ENCODE measurements around the gene NECTIN2. TPM values are rescaled to one million over a fixed set of nuclear protein-coding genes. Genes with fewer than 3 reads are reported as not detected.
"Not testable (repeated sequence)": the region's sequence is repeated elsewhere in the genome, so short reads cannot be mapped to it uniquely, and the experiment has no call there.

NECTIN2 gene
- polyA plus RNA-seq, 12 donors = 32.7 to 96.2 (median 44.5) TPM; not detected in 1

DNA sequence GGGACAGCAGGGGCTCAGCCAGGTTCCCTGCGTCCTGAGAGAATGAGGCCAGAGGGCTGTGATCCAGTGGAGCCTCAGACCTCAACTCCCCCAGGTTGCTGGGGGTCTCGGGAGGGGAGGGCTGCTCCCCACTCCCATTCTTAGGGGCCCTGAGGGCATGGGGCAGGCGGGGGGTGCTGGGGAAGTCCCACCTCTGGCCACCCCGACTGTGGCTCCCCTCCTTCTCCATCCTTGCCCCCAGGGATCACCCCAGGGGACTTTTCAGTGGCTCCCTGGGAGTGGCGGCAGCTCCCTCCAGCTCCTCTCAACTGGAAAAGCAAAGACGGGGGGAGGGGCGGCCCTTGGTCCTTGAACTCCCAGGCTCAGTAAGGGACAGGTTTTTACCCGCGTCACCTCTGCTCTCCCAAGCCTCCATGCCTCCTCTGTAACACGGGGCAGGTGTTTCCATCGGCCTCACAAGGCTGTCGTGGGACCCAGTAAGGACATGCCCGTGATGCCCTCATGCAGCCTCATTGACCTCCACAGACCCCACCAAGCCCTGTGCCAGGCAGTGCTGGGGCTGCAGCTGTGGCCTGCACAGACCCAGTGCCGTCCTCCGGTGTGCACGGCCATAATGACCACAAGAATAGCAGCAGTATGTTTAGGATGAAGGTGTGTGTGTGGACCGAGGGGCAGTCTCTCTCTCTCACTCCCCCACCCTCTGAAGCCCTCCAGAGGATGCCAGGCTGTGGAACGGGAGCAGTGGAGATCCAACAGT lies 33.4 kb downstream of the NECTIN2 start:
- DNase-seq = no peak

DNA sequence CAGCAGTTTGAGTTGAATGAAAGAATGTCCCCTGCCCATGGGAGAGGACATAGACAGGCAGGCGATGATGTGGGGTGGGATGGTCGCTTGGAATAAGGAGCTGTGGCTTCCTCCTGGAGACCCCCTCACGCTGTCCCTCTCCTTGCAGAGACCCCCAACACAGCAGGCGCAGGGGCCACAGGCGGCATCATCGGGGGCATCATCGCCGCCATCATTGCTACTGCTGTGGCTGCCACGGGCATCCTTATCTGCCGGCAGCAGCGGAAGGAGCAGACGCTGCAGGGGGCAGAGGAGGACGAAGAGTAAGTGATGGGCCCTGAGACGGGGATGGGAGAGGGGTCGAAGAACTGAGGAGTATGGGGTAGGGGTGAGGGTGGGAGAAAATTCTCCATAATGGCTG lies 36.0 kb downstream of the NECTIN2 start:
- no peak for DNase-seq

DNA sequence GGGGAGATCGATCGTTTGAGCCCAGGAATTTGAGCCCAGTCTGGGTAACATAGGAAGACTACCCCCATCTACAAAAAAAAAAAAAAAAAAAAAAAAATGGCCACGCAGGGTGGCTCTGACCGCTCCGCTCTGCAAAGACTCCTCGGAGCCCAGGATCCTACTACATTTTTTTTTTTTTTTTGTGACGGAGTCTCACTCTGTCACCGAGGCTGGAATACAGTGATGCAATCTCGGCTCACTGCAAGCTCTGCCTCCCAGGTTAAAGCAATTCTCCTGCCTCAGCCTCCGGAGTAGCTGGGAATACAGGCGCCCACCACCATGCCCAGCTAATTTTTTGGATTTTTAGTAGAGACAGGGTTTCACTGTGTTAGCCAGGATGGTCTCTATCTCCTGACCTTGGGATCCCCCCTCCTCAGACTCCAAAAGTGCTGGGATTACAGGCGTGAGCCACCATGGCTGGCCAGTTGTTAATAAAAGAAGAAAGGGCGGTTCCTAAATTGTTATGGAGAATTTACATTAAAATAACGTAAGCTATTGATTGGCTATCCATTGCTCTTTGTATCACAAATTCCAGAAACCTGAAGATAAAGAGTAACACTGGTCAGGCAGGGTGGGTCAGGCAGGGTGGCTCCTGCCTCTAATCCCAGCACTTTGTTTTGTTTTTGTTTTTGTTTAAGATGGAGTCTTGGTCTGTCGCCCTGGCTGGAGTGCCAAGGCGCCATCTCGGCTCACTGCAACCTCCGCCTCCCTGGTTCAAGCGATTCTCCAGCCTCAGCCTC lies 36.7 kb downstream of the NECTIN2 start:
- not testable (repeated sequence) for DNase-seq

- no peak for DNase-seq
Observed at GRCh38 chr19:44883922-44884321, 37.8 kb downstream of the NECTIN2 start.

DNA sequence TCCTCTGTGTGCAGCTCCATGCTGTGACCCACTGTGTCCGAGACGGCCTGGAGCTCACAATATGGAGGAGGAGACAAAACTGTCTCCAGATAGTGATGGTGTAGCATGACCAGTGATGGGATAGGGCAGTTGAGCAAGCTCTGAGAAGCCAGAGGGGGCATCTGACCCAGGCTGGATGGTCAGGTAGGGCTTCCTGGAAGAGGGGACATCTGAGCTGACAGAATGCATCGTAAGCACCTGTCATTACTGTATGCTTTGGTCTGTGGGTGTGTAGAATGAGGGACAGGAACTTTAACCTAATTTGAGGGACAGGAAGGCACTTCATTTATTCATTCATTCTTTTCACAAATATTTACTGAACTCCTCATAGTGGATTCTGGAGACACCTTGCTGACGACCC lies 38.5 kb downstream of the NECTIN2 start:
- DNase-seq = no peak

DNA sequence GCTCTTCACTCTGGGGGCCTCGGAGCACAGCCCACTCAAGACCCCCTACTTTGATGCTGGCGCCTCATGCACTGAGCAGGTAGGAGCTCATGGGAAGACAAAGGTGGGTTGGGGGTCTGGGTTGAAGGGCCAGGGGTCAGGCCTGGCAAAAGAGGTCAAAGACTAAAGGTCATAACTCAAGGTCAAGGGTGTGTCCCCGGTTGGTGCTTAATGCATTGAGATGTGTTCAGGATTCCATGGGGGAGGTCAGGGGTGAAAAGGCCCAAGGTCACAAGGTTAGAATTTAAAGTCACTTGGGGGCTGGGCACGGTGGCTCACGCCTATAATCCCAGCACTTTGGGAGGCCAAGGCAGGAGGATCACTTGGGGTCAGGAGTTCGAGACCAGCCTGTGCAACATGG lies 40.0 kb downstream of the NECTIN2 start:
- no peak for DNase-seq

DNA sequence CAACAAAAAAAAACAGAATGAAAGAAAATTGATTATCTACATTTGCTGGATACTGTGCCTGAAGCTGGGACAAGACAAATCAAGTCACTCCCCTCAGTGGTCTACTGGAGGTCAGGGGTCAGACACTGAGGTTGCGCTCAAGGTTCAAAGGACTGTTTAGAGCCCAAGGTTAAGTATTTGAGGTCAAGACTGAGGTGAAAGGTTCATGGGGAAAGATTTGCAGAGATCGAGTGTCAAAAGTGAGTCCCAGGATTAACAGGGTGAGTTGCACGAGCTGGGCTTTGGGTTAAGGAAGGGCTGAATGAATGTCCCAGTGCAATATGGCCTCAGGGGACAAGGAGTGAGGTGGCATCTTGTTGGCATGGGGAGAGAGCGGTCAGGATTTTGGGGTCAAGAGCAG lies 41.6 kb downstream of the NECTIN2 start:
- DNase-seq = no peak

DNA sequence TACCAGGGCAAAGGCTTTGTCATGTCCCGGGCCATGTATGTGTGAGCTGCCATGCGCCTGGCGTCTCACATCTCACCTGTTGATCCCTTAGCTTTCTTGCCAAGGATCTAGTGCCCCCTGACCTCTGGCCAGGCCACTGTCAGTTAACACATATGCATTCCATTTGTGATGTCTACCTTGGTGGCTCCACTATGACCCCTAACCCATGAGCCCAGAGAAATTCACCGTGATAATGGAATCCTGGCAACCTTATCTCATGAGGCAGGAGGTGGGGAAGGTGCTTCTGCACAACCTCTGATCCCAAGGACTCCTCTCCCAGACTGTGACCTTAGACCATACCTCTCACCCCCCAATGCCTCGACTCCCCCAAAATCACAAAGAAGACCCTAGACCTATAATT lies 42.2 kb downstream of the NECTIN2 start:
- not testable (repeated sequence) for DNase-seq

- no peak for DNase-seq
Observed at GRCh38 chr19:44889830-44890365, 43.8 kb downstream of the NECTIN2 start.

DNA sequence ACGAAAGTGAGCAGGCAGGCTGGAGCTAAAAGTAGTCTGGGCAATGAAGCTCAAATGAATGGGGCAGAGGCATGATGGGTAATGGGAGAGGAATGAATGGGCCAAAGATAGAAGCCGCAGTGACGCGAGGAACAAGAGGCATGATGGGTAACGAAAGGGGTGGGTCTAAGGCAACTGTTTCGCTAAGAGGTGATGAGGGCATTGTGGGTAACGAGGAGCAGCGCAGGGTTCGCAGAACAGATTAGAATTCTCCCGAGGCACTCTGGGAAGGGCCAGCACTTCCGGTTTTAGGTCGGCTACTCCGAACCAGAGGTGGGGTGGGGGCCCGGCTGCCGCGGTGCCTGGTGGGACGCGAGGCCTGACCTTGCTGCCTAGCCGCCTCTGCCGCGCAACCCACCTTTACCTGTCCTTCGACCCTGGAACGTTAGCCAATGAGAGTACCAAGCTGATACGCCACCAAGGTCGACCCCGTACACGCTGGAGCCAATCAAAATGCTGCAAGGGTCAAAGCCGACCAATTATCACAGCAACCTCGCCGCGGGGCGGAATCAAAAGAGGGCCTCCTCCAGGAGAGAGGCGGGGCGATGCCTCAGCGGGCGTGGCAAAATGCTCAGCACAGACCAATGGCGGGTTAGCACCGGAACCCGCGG lies 44.4 kb downstream of the NECTIN2 start:
- DNase-seq = peak; percentile 100

DNA sequence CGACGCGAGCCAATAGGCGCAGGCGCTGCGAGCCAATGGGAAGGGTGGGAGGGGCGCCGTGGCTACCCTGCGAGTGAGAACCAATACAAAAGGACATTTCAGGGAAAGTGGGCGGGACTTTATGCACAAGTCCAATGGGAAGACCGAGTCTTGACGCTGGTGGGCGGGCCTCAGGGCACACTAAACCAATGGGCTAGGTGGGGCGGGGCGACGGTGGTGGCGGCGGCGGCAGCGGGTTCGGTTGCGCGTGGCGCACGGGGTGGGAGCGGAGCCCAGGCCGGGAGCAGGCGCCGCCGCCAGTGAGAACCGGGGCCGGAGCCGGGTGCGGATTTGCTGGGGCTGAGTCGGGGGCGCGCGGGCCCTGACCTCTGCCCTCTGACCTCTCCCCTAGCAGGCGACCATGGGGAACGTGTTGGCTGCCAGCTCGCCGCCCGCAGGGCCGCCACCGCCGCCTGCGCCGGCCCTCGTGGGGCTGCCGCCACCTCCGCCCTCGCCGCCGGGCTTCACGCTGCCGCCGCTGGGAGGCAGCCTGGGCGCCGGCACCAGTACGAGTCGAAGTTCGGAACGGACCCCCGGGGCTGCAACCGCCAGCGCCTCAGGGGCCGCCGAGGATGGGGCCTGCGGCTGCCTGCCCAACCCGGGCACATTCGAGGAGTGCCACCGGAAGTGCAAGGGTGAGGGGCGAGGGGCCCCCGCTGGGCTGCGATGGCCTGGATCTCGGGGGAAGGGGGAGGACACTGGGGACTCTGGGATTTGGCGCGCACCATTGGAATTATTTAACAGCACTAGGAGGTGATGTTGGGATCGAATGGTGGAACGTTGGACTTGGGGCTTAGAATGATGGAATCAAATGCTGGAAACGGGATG lies 45.2 kb downstream of the NECTIN2 start, which contains the start of gene TOMM40:
Gene TOMM40 (plus strand): TSS at position 239 of the 867 bp plus-strand sequence. CDS start 162 bp downstream, at position 401.
- no peak for DNase-seq

- DNase-seq = no peak
Observed at GRCh38 chr19:44892932-44893331, 46.8 kb downstream of the NECTIN2 start.

DNA sequence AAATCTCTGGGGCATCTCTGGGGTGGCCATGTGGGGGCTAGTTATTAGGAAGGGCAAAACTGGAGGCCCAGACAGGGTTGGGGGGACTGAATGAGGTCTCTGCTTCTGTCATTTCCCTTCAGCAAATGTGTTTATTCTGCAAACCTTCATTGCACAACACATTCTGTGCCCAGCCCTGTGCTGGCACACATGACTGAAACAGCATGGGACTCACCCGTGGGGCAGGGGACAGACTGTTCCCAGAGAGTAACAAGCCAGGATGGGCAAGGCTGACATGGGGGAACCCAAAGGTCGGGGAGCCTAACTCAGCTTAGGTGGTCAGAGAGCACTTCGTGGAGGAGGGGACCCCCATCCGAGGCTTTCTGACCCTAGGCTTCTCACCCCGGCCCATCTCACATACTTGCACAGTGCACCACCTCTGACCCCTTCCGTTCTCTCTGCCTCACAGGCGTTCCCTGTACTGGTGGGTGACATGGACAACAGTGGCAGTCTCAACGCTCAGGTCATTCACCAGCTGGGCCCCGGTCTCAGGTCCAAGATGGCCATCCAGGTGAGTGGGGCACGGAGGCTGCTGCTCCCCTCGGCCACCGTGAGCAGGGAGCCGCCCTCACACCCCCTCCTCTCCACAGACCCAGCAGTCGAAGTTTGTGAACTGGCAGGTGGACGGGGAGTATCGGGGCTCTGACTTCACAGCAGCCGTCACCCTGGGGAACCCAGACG lies 47.4 kb downstream of the NECTIN2 start:
- DNase-seq = no peak

DNA sequence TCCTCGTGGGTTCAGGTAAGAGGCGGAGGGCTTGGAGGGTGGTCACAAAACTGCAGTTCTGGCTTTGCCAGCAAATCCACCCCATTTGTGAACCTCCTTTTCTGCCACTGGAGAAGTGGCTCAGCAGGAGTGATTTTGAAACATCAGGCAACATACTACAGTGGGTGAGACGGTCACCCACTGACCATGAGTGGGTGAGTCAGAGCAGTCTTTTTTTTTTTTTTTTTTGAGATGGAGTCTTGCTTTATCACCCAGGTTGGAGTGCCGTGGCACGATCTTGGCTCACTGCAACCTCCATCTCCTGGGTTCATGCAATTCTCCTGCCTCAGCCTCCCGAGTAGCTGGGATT lies 47.9 kb downstream of the NECTIN2 start:
- DNase-seq = no peak

GRCh38 chr19:44894946-44895345 lies 48.8 kb downstream of the NECTIN2 start:
- no peak for DNase-seq

- no peak for DNase-seq
Observed at GRCh38 chr19:44897835-44898234, 51.7 kb downstream of the NECTIN2 start.

GRCh38 chr19:44900328-44901244 lies 54.5 kb downstream of the NECTIN2 start:
- no peak for DNase-seq

- no peak for DNase-seq
Observed at GRCh38 chr19:44903216-44903601, 57.1 kb downstream of the NECTIN2 start.

DNA sequence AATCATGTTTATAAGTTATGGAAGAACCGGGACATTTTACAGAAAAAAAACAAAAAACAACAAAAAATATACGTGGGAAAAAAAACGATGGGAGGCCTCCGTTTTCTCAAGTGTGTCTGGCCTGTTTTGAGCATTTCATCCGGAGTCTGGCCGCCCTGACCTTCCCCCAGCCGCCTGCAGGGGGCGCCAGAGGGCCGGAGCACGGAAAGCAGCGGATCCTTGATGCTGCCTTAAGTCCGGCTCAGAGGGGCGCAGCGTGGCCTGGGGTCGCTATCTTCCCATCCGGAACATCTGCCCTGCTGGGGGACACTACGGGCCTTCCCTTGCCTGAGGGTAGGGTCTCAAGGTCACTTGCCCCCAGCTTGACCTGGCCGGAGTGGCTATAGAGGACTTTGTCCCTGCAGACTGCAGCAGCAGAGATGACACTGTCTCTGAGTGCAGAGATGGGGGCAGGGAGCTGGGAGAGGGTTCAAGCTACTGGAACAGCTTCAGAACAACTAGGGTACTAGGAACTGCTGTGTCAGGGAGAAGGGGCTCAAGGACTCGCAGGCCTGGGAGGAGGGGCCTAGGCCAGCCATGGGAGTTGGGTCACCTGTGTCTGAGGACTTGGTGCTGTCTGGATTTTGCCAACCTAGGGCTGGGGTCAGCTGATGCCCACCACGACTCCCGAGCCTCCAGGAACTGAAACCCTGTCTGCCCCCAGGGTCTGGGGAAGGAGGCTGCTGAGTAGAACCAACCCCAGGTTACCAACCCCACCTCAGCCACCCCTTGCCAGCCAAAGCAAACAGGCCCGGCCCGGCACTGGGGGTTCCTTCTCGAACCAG lies 57.7 kb downstream of the NECTIN2 start:
- DNase-seq = peak; percentile 78
